ENCODE measurements around the gene DDB1. TPM values are rescaled to one million over a fixed set of nuclear protein-coding genes. Genes with fewer than 3 reads are reported as not detected.

DDB1 gene
- total and polyA plus RNA-seq, 9 of the 15 experiments (the other 6 are each of a cell fraction or from before 2014, with no cell fraction given), result 172 to 361 (median 266) TPM

DNA sequence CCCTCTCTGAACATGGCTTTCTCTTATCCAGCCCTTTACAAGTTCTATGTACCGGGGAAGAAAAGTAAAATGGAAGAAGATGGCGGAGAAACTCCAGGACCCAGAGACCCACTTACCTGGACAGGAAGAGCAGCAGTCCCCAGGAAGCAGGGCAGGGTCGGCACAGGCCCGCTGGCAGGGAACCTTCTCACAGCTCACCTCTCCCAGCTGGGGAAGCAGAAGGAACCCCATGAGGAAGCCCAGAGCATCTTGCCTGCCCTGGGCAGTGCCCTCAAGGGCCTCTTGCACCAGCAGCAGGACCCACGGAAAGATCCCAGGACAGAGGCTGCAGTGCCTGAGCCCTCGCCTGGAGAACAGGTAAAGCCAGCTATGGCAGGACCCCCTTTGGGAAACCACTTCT lies 68.5 kb downstream of the DDB1 start:
- no peak overlapping the region for H3K4me2 ChIP-seq (ENCODE audit: insufficient read depth, low read length)
- TF ChIP-seq ZNF398 (CRISPR knock-in tag; IDR thresholded peaks at IDR 0.05), result no peak
- no peak for TF ChIP-seq ZNF280B (CRISPR knock-in tag; IDR thresholded peaks at IDR 0.05)
- TF ChIP-seq CBX5 (IDR thresholded peaks at IDR 0.05; ENCODE audit: borderline replicate concordance, low read depth), result no peak
- TF ChIP-seq HDAC3 (IDR thresholded peaks at IDR 0.05; ENCODE audit: borderline replicate concordance, partially characterized antibody), result no peak
- no peak for TF ChIP-seq NCOA4 (IDR thresholded peaks at IDR 0.05; ENCODE audit: partially characterized antibody)
- ChIA-PET CTCF (ENCODE audit: low intra/inter-chr PET ratio) (no interaction called here), POLR2A (interaction anchor here (0.6 to 1.2 kb wide), 2 partner anchors 10 to 468 kb away, joined by 3 to 4 read pairs; no protein-coding TSS in a partner anchor)
- in situ Hi-C loops (cut with MboI), result no loop called here
- no peaks in the 10 kb centered on the region for H4K20me1 ChIP-seq (replicated peaks; ENCODE audit: control insufficient read depth, insufficient read depth, low read length)
- FAIRE-seq, result no peak
- H3K79me2 ChIP-seq (ENCODE audit: control insufficient read depth, insufficient read depth, low read length), result no peaks in the 10 kb centered on the region
- no peak for DNase-seq (ENCODE audit: extremely low read depth in 1 of 4, low spot score in 3 of 4)
- no peak overlapping the region for H2AFZ ChIP-seq (ENCODE audit: low read depth, low read length)
- H3K9ac ChIP-seq (ENCODE audit: insufficient read depth in 1 of 2, low read depth in 2 of 2, low read length in 2 of 2), result 0 out of 4 replicates have a peak overlapping the region, but pooled peaks of 1 of the 2 experiments have one; percentile 3
- WGBS (ENCODE audit: insufficient coverage, low coverage, missing lambda C conversion rate), result 69% methylated on average over 6 of the region's 6 CpGs
- H3K4me3 ChIP-seq, result no peak overlapping the region
- no peaks in the 10 kb centered on the region for H3K9me3 ChIP-seq (replicated peaks; ENCODE audit: control insufficient read depth, insufficient read depth, low read depth, low read length)
- H3K36me3 ChIP-seq (ENCODE audit: control insufficient read depth, insufficient read depth, low read length), result no peaks in the 10 kb centered on the region
- intact Hi-C loops (cut with micrococcal nuclease), result no loop called here
- no peaks in the 10 kb centered on the region for H3K27me3 ChIP-seq (ENCODE audit: control insufficient read depth in 2 of 2, insufficient read depth in 2 of 2, low read length in 2 of 2)
- no peak for ATAC-seq
- H3K9me1 ChIP-seq (ENCODE audit: control insufficient read depth, insufficient read depth, low read length), result no peaks in the 10 kb centered on the region
- no peak overlapping the region for H3K27ac ChIP-seq (ENCODE audit: extremely low read depth, low read depth, low read length)
- peaks cover 15 to 30% of the 10 kb centered on the region in 2 experiments; a peak in 4 of 5 replicates for H3K4me1 ChIP-seq (replicated peaks in 1 of 2; ENCODE audit: control insufficient read depth in 2 of 2, insufficient read depth in 2 of 2, low read length in 2 of 2)
- no TSS peak for BruUV-seq (replicated peaks)
